Measurements from ENCODE around the gene PCDHGA10.

DNA sequence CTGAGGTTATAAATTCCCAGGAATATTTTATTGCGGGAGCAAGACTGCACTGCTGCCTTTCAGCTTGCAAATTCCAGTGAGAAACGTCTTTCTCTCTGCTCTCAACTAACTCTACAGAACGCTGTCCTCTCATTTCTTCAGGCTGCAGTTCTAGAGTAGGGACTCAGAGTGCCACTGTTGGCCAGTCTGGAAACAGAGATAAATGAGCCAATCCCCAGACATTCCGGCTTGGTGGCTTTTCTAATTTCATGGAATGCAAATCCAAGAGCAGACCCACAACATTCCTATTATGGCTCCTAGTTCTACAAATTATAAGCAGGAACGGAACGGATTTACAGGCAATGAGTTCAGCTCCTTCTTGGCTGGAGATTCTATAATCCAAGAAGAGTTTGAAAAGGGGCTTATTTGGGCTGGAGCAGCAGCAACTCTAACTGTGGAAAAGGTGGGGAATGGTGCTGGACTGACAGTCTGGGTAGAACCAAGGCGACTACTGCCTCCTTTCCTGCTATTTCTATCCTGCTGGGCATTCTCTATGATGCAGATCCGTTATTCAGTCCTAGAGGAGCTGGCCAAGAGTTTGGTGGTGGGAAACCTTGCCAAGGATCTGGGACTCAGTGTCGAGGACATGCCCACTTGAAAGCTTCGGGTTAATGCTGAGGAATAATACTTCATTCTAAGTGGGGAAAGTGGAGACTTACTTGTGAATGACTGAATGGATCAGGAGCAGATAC, 26.8 kb downstream of the PCDHGA10 start:
- TF ChIP-seq CTCF (IDR thresholded peaks at IDR 0.05), result no peak
- TF ChIP-seq POLR2A (IDR thresholded peaks at IDR 0.05), result no peak
